Measurements from ENCODE around the gene AKAP9. TPM values are rescaled to one million over a fixed set of nuclear protein-coding genes. Genes with fewer than 3 reads are reported as not detected.

The AKAP9 gene
- total and polyA plus RNA-seq, 9 of the 15 experiments (the other 6 are each of a cell fraction or from before 2014, with no cell fraction given) = 25.5 to 80.9 (median 46.3) TPM

DNA sequence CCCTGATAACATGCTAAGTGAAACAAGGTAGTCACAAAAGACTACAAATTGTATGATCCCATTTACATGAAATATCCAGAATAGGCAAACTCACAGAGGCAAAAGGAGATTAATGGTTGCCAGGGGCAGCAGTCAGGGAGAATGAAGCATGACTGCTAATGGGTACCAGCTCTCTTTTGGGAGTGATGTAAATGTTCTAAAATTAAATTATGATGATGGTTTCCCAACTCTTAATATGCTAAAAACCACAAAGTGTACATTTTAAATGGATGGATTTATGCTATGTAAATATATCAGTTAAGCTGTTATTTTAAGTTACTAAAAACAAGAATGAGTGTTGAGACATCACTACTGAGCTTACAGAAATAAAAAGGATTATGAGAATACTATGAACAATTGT, 181.0 kb downstream of the AKAP9 start (continued):
- no peak for TF ChIP-seq THRAP3 (IDR thresholded peaks at IDR 0.05; ENCODE audit: borderline replicate concordance)
- TF ChIP-seq NR2F6 (CRISPR knock-in tag; IDR thresholded peaks at IDR 0.05) = no peak
- TF ChIP-seq ERF (CRISPR knock-in tag; IDR thresholded peaks at IDR 0.05) = no peak
- no peak for TF ChIP-seq WHSC1 (IDR thresholded peaks at IDR 0.05; ENCODE audit: low read length)
- TF ChIP-seq ESRRA (IDR thresholded peaks at IDR 0.05; ENCODE audit: borderline replicate concordance, low read depth) = no peak
- TF ChIP-seq ZNF253 (CRISPR knock-in tag; conservative IDR thresholded peaks at IDR 0.05) = no peak
- no peak for TF ChIP-seq PML (IDR thresholded peaks at IDR 0.05; ENCODE audit: low read length)

DNA sequence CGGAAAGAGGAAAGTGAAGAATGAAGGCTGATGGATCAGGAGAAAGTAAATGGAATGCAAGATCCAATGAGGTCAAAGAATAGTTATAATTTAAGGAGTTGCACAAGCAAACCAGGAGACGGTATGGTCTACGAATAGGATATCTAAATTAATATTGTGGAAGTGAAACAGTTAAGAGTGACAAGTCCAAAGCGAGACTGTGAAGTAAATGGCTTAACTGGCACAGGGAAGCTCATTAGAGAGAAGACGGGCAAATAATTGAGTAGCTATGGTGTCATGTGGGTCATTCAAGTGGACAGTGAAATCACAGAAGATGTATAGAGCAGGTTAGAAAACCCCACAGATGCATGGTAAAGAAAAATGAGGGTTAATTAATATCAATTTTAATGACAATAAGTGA, 190.4 kb downstream of the AKAP9 start:
- no TSS peak for BruUV-seq (replicated peaks)
- in situ Hi-C loops (cut with MboI) (loop anchor here (10.0 kb wide), 1 partner anchor 304 kb away; no protein-coding TSS in a partner anchor), intact Hi-C loops (cut with micrococcal nuclease) (loop anchor here (5.0 kb wide), 1 partner anchor 291 kb away; no protein-coding TSS in a partner anchor)
- peaks cover 54% of the 10 kb centered on the region for H3K79me2 ChIP-seq (ENCODE audit: control insufficient read depth, insufficient read depth, low read length)
- 93% methylated on average over 5 of the region's 5 CpGs for WGBS (ENCODE audit: insufficient coverage, low coverage, missing lambda C conversion rate)
- peaks cover 19 to 20% of the 10 kb centered on the region in 2 experiments; a peak in 3 of 5 replicates for H3K4me1 ChIP-seq (replicated peaks in 1 of 2; ENCODE audit: control insufficient read depth in 2 of 2, insufficient read depth in 2 of 2, low read length in 2 of 2)
- no peaks in the 10 kb centered on the region for H3K9me3 ChIP-seq (replicated peaks; ENCODE audit: control insufficient read depth, insufficient read depth, low read depth, low read length)
- H3K9ac ChIP-seq (ENCODE audit: insufficient read depth in 1 of 2, low read depth in 2 of 2, low read length in 2 of 2) = no peak overlapping the region
- H3K4me3 ChIP-seq = no peak overlapping the region
- no peak for ATAC-seq
- peaks cover 8% of the 10 kb centered on the region; the same call in 1 of the 2 replicates for H4K20me1 ChIP-seq (replicated peaks; ENCODE audit: control insufficient read depth, insufficient read depth, low read length)
- DNase-seq (ENCODE audit: extremely low read depth in 1 of 4, low spot score in 3 of 4) = no peak
- H3K27me3 ChIP-seq (ENCODE audit: control insufficient read depth in 2 of 2, insufficient read depth in 2 of 2, low read length in 2 of 2) = no peaks in the 10 kb centered on the region
- H3K27ac ChIP-seq (ENCODE audit: extremely low read depth, low read depth, low read length) = no peak overlapping the region
- no peaks in the 10 kb centered on the region for H3K9me1 ChIP-seq (ENCODE audit: control insufficient read depth, insufficient read depth, low read length)
- H3K36me3 ChIP-seq (ENCODE audit: control insufficient read depth, insufficient read depth, low read length) = peaks cover 61% of the 10 kb centered on the region
- no peak for FAIRE-seq
- H3K4me2 ChIP-seq (ENCODE audit: insufficient read depth, low read length) = no peak overlapping the region
- no peak overlapping the region for H2AFZ ChIP-seq (ENCODE audit: low read depth, low read length)
- ChIA-PET POLR2A (no interaction called here), CTCF (ENCODE audit: low intra/inter-chr PET ratio) (no interaction called here)
- TF ChIP-seq, protein P1, sequence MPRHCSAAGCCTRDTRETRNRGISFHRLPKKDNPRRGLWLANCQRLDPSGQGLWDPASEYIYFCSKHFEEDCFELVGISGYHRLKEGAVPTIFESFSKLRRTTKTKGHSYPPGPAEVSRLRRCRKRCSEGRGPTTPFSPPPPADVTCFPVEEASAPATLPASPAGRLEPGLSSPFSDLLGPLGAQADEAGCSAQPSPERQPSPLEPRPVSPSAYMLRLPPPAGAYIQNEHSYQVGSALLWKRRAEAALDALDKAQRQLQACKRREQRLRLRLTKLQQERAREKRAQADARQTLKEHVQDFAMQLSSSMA (CRISPR knock-in tag; IDR thresholded peaks at IDR 0.05) = no peak
- no peak for TF ChIP-seq ETS2 (tag; IDR thresholded peaks at IDR 0.05; ENCODE audit: borderline replicate concordance, poor library complexity, severe bottlenecking)
- no peak for TF ChIP-seq JUNB (CRISPR knock-in tag; conservative IDR thresholded peaks at IDR 0.05)
- TF ChIP-seq CREB1 (IDR thresholded peaks at IDR 0.05) = no peak
- no peak for TF ChIP-seq CREB1 (CRISPR knock-in tag; IDR thresholded peaks at IDR 0.05)
- no peak for TF ChIP-seq ZNF41 (CRISPR knock-in tag; conservative IDR thresholded peaks at IDR 0.05)
- no peak for TF ChIP-seq ARNT (IDR thresholded peaks at IDR 0.05)
- TF ChIP-seq, protein P2, sequence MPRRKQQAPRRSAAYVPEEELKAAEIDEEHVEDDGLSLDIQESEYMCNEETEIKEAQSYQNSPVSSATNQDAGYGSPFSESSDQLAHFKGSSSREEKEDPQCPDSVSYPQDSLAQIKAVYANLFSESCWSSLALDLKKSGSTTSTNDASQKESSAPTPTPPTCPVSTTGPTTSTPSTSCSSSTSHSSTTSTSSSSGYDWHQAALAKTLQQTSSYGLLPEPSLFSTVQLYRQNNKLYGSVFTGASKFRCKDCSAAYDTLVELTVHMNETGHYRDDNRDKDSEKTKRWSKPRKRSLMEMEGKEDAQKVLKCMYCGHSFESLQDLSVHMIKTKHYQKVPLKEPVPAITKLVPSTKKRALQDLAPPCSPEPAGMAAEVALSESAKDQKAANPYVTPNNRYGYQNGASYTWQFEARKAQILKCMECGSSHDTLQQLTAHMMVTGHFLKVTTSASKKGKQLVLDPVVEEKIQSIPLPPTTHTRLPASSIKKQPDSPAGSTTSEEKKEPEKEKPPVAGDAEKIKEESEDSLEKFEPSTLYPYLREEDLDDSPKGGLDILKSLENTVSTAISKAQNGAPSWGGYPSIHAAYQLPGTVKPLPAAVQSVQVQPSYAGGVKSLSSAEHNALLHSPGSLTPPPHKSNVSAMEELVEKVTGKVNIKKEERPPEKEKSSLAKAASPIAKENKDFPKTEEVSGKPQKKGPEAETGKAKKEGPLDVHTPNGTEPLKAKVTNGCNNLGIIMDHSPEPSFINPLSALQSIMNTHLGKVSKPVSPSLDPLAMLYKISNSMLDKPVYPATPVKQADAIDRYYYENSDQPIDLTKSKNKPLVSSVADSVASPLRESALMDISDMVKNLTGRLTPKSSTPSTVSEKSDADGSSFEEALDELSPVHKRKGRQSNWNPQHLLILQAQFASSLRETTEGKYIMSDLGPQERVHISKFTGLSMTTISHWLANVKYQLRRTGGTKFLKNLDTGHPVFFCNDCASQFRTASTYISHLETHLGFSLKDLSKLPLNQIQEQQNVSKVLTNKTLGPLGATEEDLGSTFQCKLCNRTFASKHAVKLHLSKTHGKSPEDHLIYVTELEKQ (CRISPR knock-in tag; IDR thresholded peaks at IDR 0.05) = no peak
- no peak for TF ChIP-seq EWSR1 (IDR thresholded peaks at IDR 0.05; ENCODE audit: borderline replicate concordance, low read depth, partially characterized antibody)
- TF ChIP-seq, protein P3, sequence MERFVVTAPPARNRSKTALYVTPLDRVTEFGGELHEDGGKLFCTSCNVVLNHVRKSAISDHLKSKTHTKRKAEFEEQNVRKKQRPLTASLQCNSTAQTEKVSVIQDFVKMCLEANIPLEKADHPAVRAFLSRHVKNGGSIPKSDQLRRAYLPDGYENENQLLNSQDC (CRISPR knock-in tag; IDR thresholded peaks at IDR 0.05) = no peak
- TF ChIP-seq FOXM1 (IDR thresholded peaks at IDR 0.05; ENCODE audit: low read depth) = no peak
- no peak for TF ChIP-seq FOXM1 (CRISPR knock-in tag; IDR thresholded peaks at IDR 0.05; ENCODE audit: low read depth)
